ENCODE results near the gene PERCC1. TPM values are rescaled to one million over a fixed set of nuclear protein-coding genes. Genes with fewer than 3 reads are reported as not detected.

PERCC1 gene
- polyA plus RNA-seq, 2 donors: not detected

DNA sequence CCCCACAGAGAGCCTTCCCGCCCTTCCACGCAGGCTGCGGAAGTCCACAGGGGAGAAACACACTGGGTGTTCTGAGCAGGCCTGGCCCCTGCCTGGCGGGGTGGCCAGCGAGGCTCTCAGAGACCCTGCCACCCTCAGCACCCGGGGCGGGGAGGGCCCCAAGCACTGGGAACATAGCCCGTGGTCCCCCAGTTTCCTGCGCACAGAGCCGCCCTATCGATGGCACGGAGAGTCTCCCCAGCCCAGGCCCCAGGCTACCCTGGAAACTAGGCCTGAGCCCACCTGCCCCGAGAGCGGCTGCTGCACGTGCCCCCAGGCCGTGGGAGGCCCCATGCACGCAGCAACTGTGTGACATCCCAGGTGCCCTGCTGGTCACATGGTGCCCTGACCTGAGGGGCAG lies 23.7 kb downstream of the PERCC1 start:
- Histone ChIP-seq H3K36me3 (ENCODE audit: control insufficient read depth in 2 of 2, insufficient read depth in 2 of 2, low read length in 1 of 2) (peaks cover 10 to 65% of the 10 kb centered on the region in 2 donors), H3K27ac (ENCODE audit: low read depth in 2 of 2, low read length in 1 of 2) (no peak overlapping the region), H3K27me3 (ENCODE audit: control insufficient read depth in 1 of 2, insufficient read depth in 2 of 2, low read length in 2 of 2) (no peaks in the 10 kb centered on the region), H3K4me1 (ENCODE audit: control insufficient read depth in 2 of 2, insufficient read depth in 2 of 2, low read length in 1 of 2) (no peaks in the 10 kb centered on the region), H3K9me3 (ENCODE audit: control insufficient read depth in 2 of 2, insufficient read depth in 1 of 2, low read depth in 1 of 2, low read length in 1 of 2) (no peaks in the 10 kb centered on the region), H3K4me3 (ENCODE audit: low read depth in 1 of 2, low read length in 2 of 2) (no peak overlapping the region)
- WGBS, 2 donors: 91 to 92% methylated on average over 17 of the region's 17 CpGs

DNA sequence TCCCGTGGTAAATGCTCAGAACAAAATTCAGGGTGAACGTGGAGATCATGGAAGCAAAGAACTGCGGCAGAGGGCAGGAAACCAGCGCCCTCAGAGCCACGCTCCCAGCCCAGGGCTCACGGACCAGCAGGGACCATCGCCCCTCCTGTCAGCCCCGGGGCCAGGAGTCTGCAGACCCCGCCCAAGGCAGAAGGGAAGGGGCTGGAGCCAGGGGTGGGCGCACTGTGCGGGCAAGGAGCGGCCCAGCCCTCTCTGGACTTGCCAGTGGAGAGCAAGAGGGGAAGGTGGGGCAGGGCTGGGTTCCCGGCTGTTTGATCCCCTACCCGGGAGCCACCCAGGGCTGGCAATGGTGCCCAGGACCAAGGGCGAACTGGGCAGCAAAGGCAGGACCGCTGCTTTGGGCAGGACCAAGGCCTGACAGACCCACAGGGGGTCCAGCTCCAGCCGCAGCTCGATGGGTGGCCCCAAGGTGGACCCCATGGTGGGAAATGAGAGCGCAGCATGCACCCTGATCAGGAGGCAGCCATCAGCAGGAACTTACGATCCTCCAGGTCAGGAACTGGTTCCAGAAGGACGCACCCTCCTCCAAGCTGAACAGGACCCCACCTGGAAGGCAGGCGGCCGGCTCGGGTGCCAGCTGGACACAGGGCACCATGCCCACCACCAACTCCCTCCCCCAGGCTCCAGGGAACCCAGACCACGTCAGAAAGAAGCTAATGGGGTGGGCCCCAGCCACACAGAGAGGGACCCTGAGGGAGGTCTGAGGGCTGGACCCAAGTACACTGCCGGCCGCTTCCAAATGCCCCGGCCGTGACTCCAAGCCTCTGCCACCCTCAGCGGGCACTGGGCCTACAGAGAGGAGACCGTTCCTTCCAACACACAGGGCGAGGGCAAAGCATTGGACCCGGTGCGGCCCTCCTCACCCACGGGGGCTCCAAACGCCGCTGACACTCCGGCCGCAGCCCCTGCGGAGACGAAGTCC lies 24.6 kb downstream of the PERCC1 start:
- Histone ChIP-seq H3K4me3 (ENCODE audit: low read depth in 1 of 2, low read length in 2 of 2) (no peak overlapping the region), H3K27me3 (ENCODE audit: control insufficient read depth in 1 of 2, insufficient read depth in 2 of 2, low read length in 2 of 2) (no peaks in the 10 kb centered on the region), H3K4me1 (ENCODE audit: control insufficient read depth in 2 of 2, insufficient read depth in 2 of 2, low read length in 1 of 2) (no peaks in the 10 kb centered on the region), H3K9me3 (ENCODE audit: control insufficient read depth in 2 of 2, insufficient read depth in 1 of 2, low read depth in 1 of 2, low read length in 1 of 2) (no peaks in the 10 kb centered on the region), H3K27ac (ENCODE audit: low read depth in 2 of 2, low read length in 1 of 2) (no peak overlapping the region), H3K36me3 (ENCODE audit: control insufficient read depth in 2 of 2, insufficient read depth in 2 of 2, low read length in 1 of 2) (peaks cover 13 to 65% of the 10 kb centered on the region in 2 donors)
- WGBS, 2 donors: 93% methylated on average over 41 of the region's 41 CpGs

DNA sequence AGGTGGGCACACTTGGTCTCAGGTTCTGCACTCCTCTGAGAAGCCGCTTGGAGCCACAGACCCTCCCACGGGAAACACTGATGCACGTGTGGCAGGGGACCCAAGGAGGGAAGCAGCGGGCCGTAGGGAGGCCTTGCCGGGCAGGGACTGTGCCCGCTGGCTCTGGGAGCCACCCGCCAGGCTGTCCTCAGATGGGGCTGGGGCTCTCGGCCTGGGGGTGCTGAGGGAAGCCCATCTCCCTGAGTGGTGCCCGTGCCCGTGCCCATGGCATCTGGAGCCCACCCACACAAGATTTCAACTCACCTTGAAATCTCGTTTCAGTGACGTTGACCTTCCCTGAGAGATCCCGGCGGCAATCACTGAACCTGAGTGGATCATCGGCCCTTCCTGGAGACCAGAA lies 26.1 kb downstream of the PERCC1 start:
- Histone ChIP-seq H3K36me3 (ENCODE audit: control insufficient read depth in 2 of 2, insufficient read depth in 2 of 2, low read length in 1 of 2) (peaks cover 16 to 65% of the 10 kb centered on the region in 2 donors), H3K9me3 (ENCODE audit: control insufficient read depth in 2 of 2, insufficient read depth in 1 of 2, low read depth in 1 of 2, low read length in 1 of 2) (no peaks in the 10 kb centered on the region), H3K4me1 (ENCODE audit: control insufficient read depth in 2 of 2, insufficient read depth in 2 of 2, low read length in 1 of 2) (no peaks in the 10 kb centered on the region), H3K4me3 (ENCODE audit: low read depth in 1 of 2, low read length in 2 of 2) (no peak overlapping the region), H3K27me3 (ENCODE audit: control insufficient read depth in 1 of 2, insufficient read depth in 2 of 2, low read length in 2 of 2) (no peaks in the 10 kb centered on the region), H3K27ac (ENCODE audit: low read depth in 2 of 2, low read length in 1 of 2) (no peak overlapping the region)
- WGBS, 2 donors: 91 to 94% methylated on average over 16 of the region's 16 CpGs

DNA sequence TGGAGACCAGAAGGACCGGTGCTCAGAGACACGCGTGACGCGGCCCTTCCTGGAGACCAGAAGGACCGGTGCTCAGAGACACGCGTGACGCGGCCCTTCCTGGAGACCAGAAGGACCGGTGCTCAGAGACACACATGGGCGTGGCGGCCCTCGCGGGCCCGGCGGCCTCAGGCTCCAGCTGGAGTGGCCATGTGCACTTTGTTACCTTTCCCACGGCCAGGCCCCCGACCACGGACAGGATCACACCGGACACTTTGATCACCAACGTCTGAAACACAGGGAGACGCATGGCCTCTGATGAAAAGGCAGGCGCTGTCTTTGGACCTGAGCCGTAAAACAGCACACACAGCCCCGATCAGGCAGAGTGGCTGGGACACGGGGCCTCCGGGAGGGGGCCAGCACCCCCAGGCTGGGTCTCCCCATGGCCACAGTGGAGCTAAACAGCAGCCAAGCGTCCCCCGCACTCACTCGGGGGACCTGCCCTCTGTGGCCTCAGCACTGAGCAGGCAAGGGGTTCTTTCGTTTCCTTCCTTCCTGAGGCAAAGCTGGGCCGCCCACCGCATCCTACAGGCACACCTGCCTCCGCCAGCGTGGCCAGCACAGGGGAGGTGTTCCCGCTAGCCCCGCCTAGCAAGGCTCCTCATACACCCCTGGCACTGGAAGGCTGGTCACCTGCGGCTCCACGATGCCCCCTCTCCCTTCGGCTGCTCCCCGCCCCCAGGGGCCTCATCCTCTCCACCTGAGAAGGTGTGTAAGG lies 26.8 kb downstream of the PERCC1 start:
- peaks cover 16 to 58% of the 10 kb centered on the region in 2 donors for H3K36me3 ChIP-seq (ENCODE audit: control insufficient read depth in 2 of 2, insufficient read depth in 2 of 2, low read length in 1 of 2)

GRCh38 chr16:1458336-1458976 lies 27.6 kb downstream of the PERCC1 start:
- Histone ChIP-seq H3K4me1 (ENCODE audit: control insufficient read depth in 2 of 2, insufficient read depth in 2 of 2, low read length in 1 of 2) (no peaks in the 10 kb centered on the region), H3K9me3 (ENCODE audit: control insufficient read depth in 2 of 2, insufficient read depth in 1 of 2, low read depth in 1 of 2, low read length in 1 of 2) (no peaks in the 10 kb centered on the region), H3K27me3 (ENCODE audit: control insufficient read depth in 1 of 2, insufficient read depth in 2 of 2, low read length in 2 of 2) (no peaks in the 10 kb centered on the region), H3K4me3 (ENCODE audit: low read depth in 1 of 2, low read length in 2 of 2) (no peak overlapping the region), H3K36me3 (ENCODE audit: control insufficient read depth in 2 of 2, insufficient read depth in 2 of 2, low read length in 1 of 2) (peaks cover 15 to 56% of the 10 kb centered on the region in 2 donors), H3K27ac (ENCODE audit: low read depth in 2 of 2, low read length in 1 of 2) (no peak overlapping the region)
- WGBS, 2 donors: 91 to 92% methylated on average over 26 of the region's 26 CpGs

More for the DNA sequence above, 26.8 kb downstream of the PERCC1 start:
- no peaks in the 10 kb centered on the region for H3K9me3 ChIP-seq (ENCODE audit: control insufficient read depth in 2 of 2, insufficient read depth in 1 of 2, low read depth in 1 of 2, low read length in 1 of 2)
- H3K27me3 ChIP-seq (ENCODE audit: control insufficient read depth in 1 of 2, insufficient read depth in 2 of 2, low read length in 2 of 2): no peaks in the 10 kb centered on the region
- H3K4me3 ChIP-seq (ENCODE audit: low read depth in 1 of 2, low read length in 2 of 2): no peak overlapping the region
- H3K4me1 ChIP-seq (ENCODE audit: control insufficient read depth in 2 of 2, insufficient read depth in 2 of 2, low read length in 1 of 2): no peaks in the 10 kb centered on the region
- no peak overlapping the region for H3K27ac ChIP-seq (ENCODE audit: low read depth in 2 of 2, low read length in 1 of 2)
- 90% methylated on average over 42 of the region's 42 CpGs for whole genome bisulfite sequencing, 2 donors

DNA sequence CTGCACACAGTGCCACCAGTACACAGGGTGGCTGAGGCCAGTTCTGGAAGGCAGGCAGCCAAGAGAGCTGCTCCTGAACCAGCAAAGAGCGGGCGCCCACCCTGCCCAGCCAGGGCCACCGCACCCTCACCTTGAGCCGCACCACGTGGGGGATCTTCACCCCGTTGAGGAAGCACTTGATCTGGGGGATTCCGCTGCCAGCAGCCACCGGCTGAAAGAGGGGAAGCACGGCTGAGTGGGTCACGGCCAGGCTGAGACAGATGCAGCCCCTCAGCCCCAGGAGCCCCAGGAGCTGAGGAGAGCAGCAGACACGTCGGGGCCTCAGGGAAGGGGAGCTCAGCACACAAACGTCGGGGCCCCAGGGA lies 28.1 kb downstream of the PERCC1 start:
- Histone ChIP-seq H3K4me1 (ENCODE audit: control insufficient read depth in 2 of 2, insufficient read depth in 2 of 2, low read length in 1 of 2) (no peaks in the 10 kb centered on the region), H3K27me3 (ENCODE audit: control insufficient read depth in 1 of 2, insufficient read depth in 2 of 2, low read length in 2 of 2) (no peaks in the 10 kb centered on the region), H3K9me3 (ENCODE audit: control insufficient read depth in 2 of 2, insufficient read depth in 1 of 2, low read depth in 1 of 2, low read length in 1 of 2) (no peaks in the 10 kb centered on the region), H3K27ac (ENCODE audit: low read depth in 2 of 2, low read length in 1 of 2) (no peak overlapping the region), H3K4me3 (ENCODE audit: low read depth in 1 of 2, low read length in 2 of 2) (no peak overlapping the region), H3K36me3 (ENCODE audit: control insufficient read depth in 2 of 2, insufficient read depth in 2 of 2, low read length in 1 of 2) (peaks cover 10 to 53% of the 10 kb centered on the region in 2 donors)
- 78 to 80% methylated on average over 14 of the region's 14 CpGs for WGBS, 2 donors

GRCh38 chr16:1459967-1460366 lies 29.1 kb downstream of the PERCC1 start:
- H3K27ac ChIP-seq (ENCODE audit: low read depth in 2 of 2, low read length in 1 of 2): no peak overlapping the region
- H3K27me3 ChIP-seq (ENCODE audit: control insufficient read depth in 1 of 2, insufficient read depth in 2 of 2, low read length in 2 of 2): no peaks in the 10 kb centered on the region
- H3K9me3 ChIP-seq (ENCODE audit: control insufficient read depth in 2 of 2, insufficient read depth in 1 of 2, low read depth in 1 of 2, low read length in 1 of 2): no peaks in the 10 kb centered on the region
- H3K36me3 ChIP-seq (ENCODE audit: control insufficient read depth in 2 of 2, insufficient read depth in 2 of 2, low read length in 1 of 2): peaks cover 10 to 50% of the 10 kb centered on the region in 2 donors
- no peak overlapping the region for H3K4me3 ChIP-seq (ENCODE audit: low read depth in 1 of 2, low read length in 2 of 2)
- WGBS, 2 donors: 78 to 84% methylated on average over 10 of the region's 10 CpGs
- H3K4me1 ChIP-seq (ENCODE audit: control insufficient read depth in 2 of 2, insufficient read depth in 2 of 2, low read length in 1 of 2): no peaks in the 10 kb centered on the region

DNA sequence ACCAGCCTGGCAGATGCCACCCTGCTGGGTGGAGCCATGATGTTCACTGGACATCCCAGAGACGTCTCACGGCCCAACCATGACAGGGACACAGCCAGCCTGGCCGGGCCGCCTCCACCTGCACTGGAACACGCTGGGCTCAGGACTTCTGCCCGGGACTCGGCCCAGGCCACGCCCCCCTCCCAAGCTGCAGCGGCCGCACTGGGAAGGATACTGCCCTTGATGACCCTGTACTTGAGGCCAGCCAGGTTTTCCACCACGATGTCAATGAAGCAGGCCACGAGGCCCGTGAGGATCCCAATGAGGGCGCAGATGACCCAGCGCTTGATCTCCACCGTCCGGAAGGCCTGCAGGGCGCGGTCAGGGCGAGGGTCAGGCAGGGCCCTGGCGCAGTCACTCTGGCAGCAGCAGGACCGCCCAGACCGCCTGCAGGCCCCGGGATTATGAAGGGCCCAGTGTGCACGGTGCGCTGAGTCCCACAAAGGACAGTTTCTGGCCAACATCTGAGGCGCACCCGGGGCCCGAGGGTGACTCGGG lies 29.8 kb downstream of the PERCC1 start:
- H3K27me3 ChIP-seq (ENCODE audit: control insufficient read depth in 1 of 2, insufficient read depth in 2 of 2, low read length in 2 of 2): no peaks in the 10 kb centered on the region
- no peak overlapping the region for H3K27ac ChIP-seq (ENCODE audit: low read depth in 2 of 2, low read length in 1 of 2)
- no peaks in the 10 kb centered on the region for H3K4me1 ChIP-seq (ENCODE audit: control insufficient read depth in 2 of 2, insufficient read depth in 2 of 2, low read length in 1 of 2)
- no peak overlapping the region for H3K4me3 ChIP-seq (ENCODE audit: low read depth in 1 of 2, low read length in 2 of 2)
- peaks cover 10 to 43% of the 10 kb centered on the region in 2 donors for H3K36me3 ChIP-seq (ENCODE audit: control insufficient read depth in 2 of 2, insufficient read depth in 2 of 2, low read length in 1 of 2)
- 92% methylated on average over 28 to 30 of the region's 30 CpGs for WGBS, 2 donors
- H3K9me3 ChIP-seq (ENCODE audit: control insufficient read depth in 2 of 2, insufficient read depth in 1 of 2, low read depth in 1 of 2, low read length in 1 of 2): no peaks in the 10 kb centered on the region

DNA sequence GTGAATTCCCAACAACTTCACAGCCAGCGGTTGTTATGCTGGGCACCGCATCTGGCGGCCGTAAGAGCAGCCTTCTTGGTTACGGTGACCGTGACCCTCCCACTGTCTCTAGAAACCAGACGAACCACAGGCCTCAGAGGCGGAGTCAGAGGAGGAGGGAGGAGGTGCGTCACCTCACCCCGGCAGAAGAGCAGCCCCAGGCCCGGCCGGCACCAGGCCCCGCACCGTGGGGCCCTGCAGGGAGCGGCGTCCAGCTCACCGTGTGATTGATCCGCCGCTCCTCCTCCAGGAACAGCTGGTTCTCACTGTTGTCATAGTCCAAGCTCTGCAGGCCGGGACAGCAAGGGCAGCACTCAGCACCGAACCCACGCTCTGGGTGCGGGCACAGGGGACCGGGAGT lies 30.3 kb downstream of the PERCC1 start:
- no peaks in the 10 kb centered on the region for H3K9me3 ChIP-seq (ENCODE audit: control insufficient read depth in 2 of 2, insufficient read depth in 1 of 2, low read depth in 1 of 2, low read length in 1 of 2)
- no peaks in the 10 kb centered on the region for H3K27me3 ChIP-seq (ENCODE audit: control insufficient read depth in 1 of 2, insufficient read depth in 2 of 2, low read length in 2 of 2)
- no peak overlapping the region for H3K27ac ChIP-seq (ENCODE audit: low read depth in 2 of 2, low read length in 1 of 2)
- H3K4me1 ChIP-seq (ENCODE audit: control insufficient read depth in 2 of 2, insufficient read depth in 2 of 2, low read length in 1 of 2): no peaks in the 10 kb centered on the region
- H3K36me3 ChIP-seq (ENCODE audit: control insufficient read depth in 2 of 2, insufficient read depth in 2 of 2, low read length in 1 of 2): peaks cover 10 to 38% of the 10 kb centered on the region in 2 donors
- 89 to 90% methylated on average over 24 of the region's 24 CpGs for WGBS, 2 donors
- no peak overlapping the region for H3K4me3 ChIP-seq (ENCODE audit: low read depth in 1 of 2, low read length in 2 of 2)

All from esophagus (tissue), 2 donors.